Hepatocyte (in vitro differentiated cells): ENCODE results near the gene RBM18. TPM values are rescaled to one million over a fixed set of nuclear protein-coding genes. Genes with fewer than 3 reads are reported as not detected.

Experiments
- DNase-seq: peaks from one replicate; pipeline ENCODE4 v3.0.0-alpha.2; 2016; ENCODE audit warnings: low spot score
- H2AFZ ChIP-seq: fragments of 200-600 bp; sonication (generic); 2 replicates; pipeline ENCODE4 v1.6.0; 2016; ENCODE audit warnings: antibody characterized with exemption, mild to moderate bottlenecking
- H3K27ac ChIP-seq: fragments of 200-600 bp; sonication (generic); 2 replicates; pipeline ENCODE4 v1.5.1; 2016; ENCODE audit warnings: mild to moderate bottlenecking
- H3K27me3 ChIP-seq: fragments of 200-600 bp; sonication (generic); 2 replicates; pipeline ENCODE4 v1.6.1; 2016
- H3K36me3 ChIP-seq: fragments of 200-600 bp; sonication (generic); replicated peaks from 2 replicates; pipeline ENCODE4 v1.5.1; 2016; ENCODE audit warnings: low read depth; ENCODE audit not compliant: insufficient read depth
- H3K4me1 ChIP-seq: fragments of 200-600 bp; sonication (generic); 2 replicates; pipeline ENCODE4 v1.5.1; 2016; ENCODE audit warnings: mild to moderate bottlenecking, moderate library complexity; ENCODE audit not compliant: insufficient read depth
- H3K4me2 ChIP-seq: fragments of 200-600 bp; sonication (generic); 2 replicates; pipeline ENCODE4 v1.6.0; 2016
- H3K4me3 ChIP-seq: fragments of 200-600 bp; sonication (generic); 2 replicates; pipeline ENCODE4 v1.5.1; 2016; ENCODE audit warnings: mild to moderate bottlenecking
- H3K79me2 ChIP-seq: fragments of 200-600 bp; sonication (generic); 2 replicates; pipeline ENCODE4 v1.6.0; 2017; ENCODE audit warnings: mild to moderate bottlenecking
- H3K9me2 ChIP-seq: fragments of 200-600 bp; sonication (generic); replicated peaks from 2 replicates; pipeline ENCODE4 v1.6.0; 2017; ENCODE audit warnings: mild to moderate bottlenecking; ENCODE audit not compliant: insufficient read depth
- H3K9me3 ChIP-seq: fragments of 200-600 bp; sonication (generic); 2 replicates; pipeline ENCODE4 v1.5.1; 2016; ENCODE audit warnings: low read depth, mild to moderate bottlenecking
- H4K20me1 ChIP-seq: fragments of 200-600 bp; sonication (generic); 2 replicates; pipeline ENCODE4 v1.6.0; 2016; ENCODE audit warnings: mild to moderate bottlenecking; ENCODE audit not compliant: insufficient read depth, poor library complexity, severe bottlenecking
- CTCF ChIP-seq: fragments of 200-600 bp; sonication (generic); IDR thresholded peaks from 2 replicates; pipeline ENCODE4 v1.5.1; 2016; ENCODE audit warnings: antibody characterized with exemption, mild to moderate bottlenecking; ENCODE audit not compliant: poor library complexity
- EZH2 ChIP-seq: fragments of 200-600 bp; sonication (generic); IDR thresholded peaks from 2 replicates; pipeline ENCODE4 v1.6.1; 2016; ENCODE audit warnings: antibody characterized with exemption, mild to moderate bottlenecking, borderline replicate concordance
- EZH2phosphoT487 ChIP-seq: fragments of 200-600 bp; sonication (generic); IDR thresholded peaks from one replicate; pipeline ENCODE4 v1.6.1; 2018; ENCODE audit warnings: antibody characterized with exemption, mild to moderate bottlenecking, low read depth, moderate library complexity; ENCODE audit not compliant: unreplicated experiment, severe bottlenecking
- WGBS: methylation state at CpG from one replicate; pipeline ENCODE4 v1.1.6; 2016; ENCODE audit warnings: low lambda C conversion rate; ENCODE audit errors: missing lambda C conversion rate; 5-methylcytosine and 5-hydroxymethylcytosine counted together
- polyA plus RNA-seq: library from polyadenylated mRNA; unstranded; fragments of >200 nt; fragmentation: Nextera tagmentation; extraction: Ambion mirVana; gene quantifications from 2 replicates; pipeline ENCODE4 v1.2.1, GENCODE V29; 2016
- total RNA-seq: library from RNA; depleted of rRNA; stranded (reverse); fragments of >200 nt; gene quantifications from 2 replicates; pipeline ENCODE4 v1.2.3, GENCODE V29; 2014

The RBM18 gene
- total and polyA plus RNA-seq, 2 experiments from 2014 or later: 15.9 to 22.0 TPM

DNA sequence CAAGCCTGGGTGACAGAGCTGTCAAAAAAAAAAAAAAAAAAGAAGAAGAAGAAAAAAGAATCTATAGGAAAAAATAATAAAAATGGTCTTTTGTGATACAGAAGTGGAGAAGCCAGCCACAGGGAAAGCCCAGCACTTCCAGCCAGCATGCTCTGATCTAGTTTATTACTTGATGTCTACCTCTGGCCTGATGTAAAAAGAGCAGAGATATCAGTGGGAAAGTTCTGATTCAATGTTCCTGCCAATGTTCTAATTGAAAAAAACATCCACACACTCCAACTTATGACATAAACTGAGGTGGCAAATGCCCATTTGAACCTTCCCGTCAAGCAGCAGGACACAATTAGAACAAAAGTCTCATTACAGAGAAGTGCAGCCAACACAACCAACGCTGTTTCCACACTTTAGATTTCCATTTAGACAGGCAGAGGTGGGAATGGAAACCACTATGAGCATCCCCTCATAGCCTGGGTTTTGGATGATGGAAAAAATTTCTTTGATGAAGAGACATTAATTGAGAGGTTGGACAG lies 5.7 kb downstream of the RBM18 start:
- no peak overlapping the region for H3K4me3 ChIP-seq
- 100% methylated on average over 2 of the region's 2 CpGs for WGBS
- H3K36me3 ChIP-seq: no peaks in the 10 kb centered on the region
- H4K20me1 ChIP-seq: peaks cover 8% of the 10 kb centered on the region
- H3K9me2 ChIP-seq: no peaks in the 10 kb centered on the region
- DNase-seq: no peak
- no peak overlapping the region for H3K27ac ChIP-seq
- H3K9me3 ChIP-seq: no peaks in the 10 kb centered on the region
- no peaks in the 10 kb centered on the region for H3K27me3 ChIP-seq
- H3K4me1 ChIP-seq: peaks cover 23% of the 10 kb centered on the region
- peaks cover 55% of the 10 kb centered on the region for H3K79me2 ChIP-seq
- H2AFZ ChIP-seq: no peak overlapping the region
- no peak overlapping the region for H3K4me2 ChIP-seq
- TF ChIP-seq CTCF (no peak), EZH2 (no peak), EZH2phosphoT487 (no peak)

DNA sequence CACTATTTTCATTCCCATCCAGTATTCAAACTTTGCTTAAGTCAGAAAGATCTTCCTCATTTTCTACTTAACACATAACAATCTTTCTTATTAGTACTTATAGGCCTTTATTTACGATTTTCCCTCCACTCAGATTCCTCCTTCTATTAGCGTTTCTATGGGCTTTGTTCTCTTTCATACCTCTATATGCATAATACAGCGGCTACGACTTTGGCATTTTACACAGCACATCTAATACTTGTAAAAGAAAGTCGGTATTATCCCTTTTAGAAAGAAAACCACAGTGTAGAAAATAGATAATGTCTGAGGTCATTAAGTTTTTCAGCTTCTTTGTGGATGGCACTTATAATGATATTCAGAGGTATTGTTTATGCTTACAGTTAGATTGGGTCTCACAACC lies 8.4 kb downstream of the RBM18 start:
- Histone ChIP-seq H3K4me2 (no peak overlapping the region), H2AFZ (no peak overlapping the region), H3K4me1 (peaks cover 2% of the 10 kb centered on the region), H3K36me3 (no peaks in the 10 kb centered on the region), H3K27ac (no peak overlapping the region), H4K20me1 (peaks cover 12% of the 10 kb centered on the region), H3K79me2 (peaks cover 35% of the 10 kb centered on the region), H3K27me3 (no peaks in the 10 kb centered on the region), H3K9me2 (no peaks in the 10 kb centered on the region), H3K4me3 (no peak overlapping the region), H3K9me3 (no peaks in the 10 kb centered on the region)
- DNase-seq: no peak
- TF ChIP-seq CTCF (no peak), EZH2phosphoT487 (no peak), EZH2 (no peak)
- 94% methylated on average over 5 of the region's 5 CpGs for WGBS

DNA sequence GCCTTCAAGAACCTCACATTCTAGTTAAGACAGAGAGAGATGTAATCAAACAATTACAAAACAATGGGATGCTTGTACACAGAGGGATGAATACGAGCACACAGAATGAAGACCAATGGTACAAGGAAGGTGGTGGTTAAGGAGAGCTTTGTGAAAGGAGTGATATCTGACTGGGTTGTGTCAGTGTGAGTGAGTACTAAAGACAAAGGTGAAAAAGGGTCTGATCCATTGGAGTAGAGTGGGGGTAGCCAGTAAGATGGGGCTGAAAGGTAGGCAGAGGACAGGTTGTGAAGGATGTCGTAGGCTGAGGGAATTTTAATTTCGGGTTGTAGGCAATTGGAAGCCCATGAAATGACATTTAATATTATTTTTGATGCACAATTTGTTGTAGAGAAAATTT lies 9.9 kb downstream of the RBM18 start:
- TF ChIP-seq CTCF (no peak), EZH2 (no peak), EZH2phosphoT487 (no peak)
- Histone ChIP-seq H3K4me1 (no peaks in the 10 kb centered on the region), H3K4me2 (no peak overlapping the region), H3K9me3 (no peaks in the 10 kb centered on the region), H3K27me3 (no peaks in the 10 kb centered on the region), H3K27ac (no peak overlapping the region), H3K9me2 (no peaks in the 10 kb centered on the region), H3K79me2 (peaks cover 29% of the 10 kb centered on the region), H2AFZ (no peak overlapping the region), H3K36me3 (no peaks in the 10 kb centered on the region), H4K20me1 (peaks cover 12% of the 10 kb centered on the region), H3K4me3 (no peak overlapping the region)
- WGBS: 91% methylated on average over 3 of the region's 3 CpGs
- no peak for DNase-seq
